DMS79 treated with DMSO at 0.1 percent for 48 hours (cell line): ENCODE results near the gene AMBRA1.
A peak's percentile ranks its signal among the peaks of the same experiment; 100 is the strongest.

Experiments
- DNase-seq: peaks from one replicate; lab custom pipeline; 2025; lab: John Stamatoyannopoulos, UW

The AMBRA1 gene

DNA sequence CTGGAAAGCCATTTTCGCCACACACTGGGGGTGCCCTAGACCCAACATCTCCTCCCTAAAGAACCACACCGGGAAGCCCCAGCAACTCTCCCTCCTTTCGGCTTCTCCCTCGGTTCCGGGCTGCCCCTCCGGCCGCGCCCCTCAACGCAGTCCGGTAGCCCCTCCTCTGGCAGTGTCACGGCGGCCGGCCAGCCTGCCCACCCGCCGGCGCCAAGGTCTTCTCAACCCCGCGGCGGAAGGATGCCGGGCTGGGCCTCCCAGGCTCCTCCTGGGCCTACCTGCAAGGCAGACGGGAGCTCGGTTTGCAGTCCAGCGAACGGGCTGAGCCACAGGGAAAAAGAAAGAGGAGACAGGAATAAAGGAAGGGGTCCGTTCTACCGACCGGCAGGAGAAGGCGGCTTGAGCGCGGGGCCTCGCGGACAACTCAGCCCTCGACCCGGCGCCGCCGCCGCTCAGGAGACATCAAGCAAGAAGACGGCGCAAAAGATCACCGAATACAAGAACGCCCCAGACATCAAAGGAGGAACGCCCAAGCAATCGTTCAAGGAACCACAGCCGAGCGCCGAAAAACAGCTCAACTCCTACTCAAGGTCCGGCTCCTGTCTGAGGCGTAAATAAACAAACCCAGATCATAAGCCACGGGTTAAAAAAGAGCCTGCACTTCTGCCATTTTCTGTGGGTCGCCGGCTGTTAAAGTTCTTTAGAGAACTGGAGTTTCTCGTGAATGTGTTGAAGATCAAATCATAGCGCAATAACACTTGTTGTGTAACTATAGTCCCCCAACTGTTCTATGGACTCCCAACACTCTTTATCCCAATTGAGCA is at the start of gene AMBRA1:
Gene AMBRA1, minus strand, starts transcription at position 474 of the 824 bp plus-strand sequence. CDS start 45,643 bp downstream, outside the sequence.
- DNase-seq: peak; percentile 91

GRCh38 chr11:46643531-46643930 is 49.7 kb upstream of the AMBRA1 start:
- DNase-seq: no peak

GRCh38 chr11:46642627-46643335 is 49.0 kb upstream of the AMBRA1 start:
- no peak for DNase-seq

DNA sequence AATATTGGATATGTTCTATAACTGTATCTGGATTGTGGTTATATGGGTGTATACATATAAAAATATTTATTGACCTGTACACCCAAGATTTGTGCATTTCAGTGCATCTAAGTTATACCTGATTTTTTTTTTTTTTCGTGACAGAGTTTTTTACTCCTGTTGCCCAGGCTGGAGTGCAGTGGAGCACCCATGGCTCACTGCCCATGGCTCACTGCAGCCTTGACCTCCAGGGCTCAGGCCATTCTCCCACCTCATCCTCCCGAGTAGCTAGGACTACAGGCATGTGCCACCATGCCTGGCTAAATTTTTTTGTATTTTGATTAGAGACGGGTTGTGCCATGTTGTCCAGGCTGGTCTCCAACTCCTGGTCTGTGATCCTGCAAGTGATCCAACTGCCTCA is 47.8 kb upstream of the AMBRA1 start:
- DNase-seq: no peak

DNA sequence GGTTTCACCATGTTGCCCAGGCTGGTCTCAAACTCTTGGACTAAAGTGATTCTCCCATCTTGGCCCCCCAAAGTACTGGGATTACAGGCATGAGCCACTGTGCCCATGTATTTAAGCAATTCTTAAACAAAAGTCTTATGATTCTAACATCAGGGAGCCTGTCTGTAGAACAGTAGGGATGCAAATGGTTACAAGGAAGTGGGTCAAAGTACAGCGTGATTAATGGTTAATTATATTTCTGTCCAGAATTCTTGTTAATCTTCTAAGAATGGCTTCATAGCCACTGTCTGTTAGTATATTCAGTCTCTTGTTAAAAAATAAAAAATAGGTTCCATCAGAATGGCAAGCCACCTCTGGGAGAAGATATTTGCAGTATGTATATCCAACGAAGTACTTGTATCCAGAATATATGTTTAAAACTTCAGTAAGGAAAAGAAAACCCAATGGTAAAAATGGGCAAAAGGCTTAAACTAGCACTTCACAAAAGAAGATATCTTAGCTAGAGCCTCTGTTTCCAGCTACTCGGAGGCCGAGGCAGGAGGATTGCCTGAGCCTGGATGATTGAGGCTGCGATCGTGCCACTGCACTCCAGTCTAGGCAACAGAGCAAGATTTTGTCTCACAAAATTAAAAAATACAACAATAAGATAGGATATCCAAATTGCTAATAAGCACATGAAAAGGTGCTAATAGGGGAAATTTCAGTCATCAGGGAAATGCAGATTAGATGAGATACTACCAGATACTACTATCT is 46.4 kb upstream of the AMBRA1 start:
- DNase-seq: no peak

DNA sequence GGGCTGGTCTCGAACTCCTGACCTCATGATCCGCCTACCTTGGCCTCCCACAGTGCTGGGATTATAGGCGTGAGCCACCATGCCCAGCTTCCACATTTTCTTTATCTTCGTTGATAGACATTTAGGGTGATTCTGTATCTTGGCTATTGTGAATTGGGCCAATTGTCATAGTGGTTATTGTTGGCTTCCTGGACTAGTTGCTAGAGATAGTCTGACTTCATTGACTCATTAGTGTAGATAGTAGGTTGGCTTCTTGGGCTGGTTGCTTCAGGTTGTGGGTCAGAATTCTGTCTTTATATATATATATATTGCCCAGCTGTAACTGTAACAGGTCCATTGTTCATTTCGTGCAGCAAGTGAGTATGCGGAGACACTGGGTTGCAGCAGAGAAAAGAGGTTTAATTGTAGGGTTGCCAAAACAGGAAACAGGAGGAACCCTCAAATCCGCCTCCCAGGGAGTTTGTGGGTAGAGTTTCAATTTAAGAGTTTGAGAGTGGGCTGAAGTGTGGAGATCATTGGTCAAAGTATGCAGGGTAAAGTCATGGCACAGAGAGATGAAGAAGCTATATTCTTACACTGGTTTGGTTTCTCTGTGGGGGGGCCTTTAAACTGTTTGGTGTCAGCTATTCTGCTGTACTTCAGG is 45.5 kb upstream of the AMBRA1 start:
- DNase-seq: no peak

GRCh38 chr11:46637546-46637945 is 43.7 kb upstream of the AMBRA1 start:
- no peak for DNase-seq

DNA sequence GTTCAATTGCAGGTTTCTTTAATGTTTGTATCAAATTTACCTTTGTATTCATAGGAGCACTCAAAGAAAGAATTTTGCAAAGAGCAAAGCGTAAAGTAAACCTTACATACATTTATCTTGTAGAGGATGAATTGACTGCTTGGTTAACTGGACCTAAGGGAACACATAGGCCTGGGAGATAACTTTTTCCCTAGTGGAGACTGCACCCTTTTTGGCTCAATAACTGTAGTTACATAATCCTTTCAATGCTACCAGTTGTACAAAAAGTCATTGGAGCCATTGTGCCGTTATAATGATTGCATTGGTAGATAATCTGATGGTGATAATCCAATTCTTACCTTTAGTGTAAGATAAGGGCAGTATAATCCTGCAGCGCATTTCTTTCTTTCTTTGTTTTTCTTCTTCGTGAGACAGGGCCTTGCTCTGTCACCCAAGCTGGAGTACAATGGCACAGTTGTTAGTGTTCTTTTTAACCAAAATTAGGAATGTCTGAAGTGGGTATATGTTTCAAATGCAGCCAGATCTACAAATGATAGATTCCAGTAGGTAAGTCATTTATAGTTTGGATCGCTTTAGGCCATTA is 41.8 kb upstream of the AMBRA1 start:
- DNase-seq: no peak

GRCh38 chr11:46633291-46634217 is 39.7 kb upstream of the AMBRA1 start:
- no peak for DNase-seq

DNA sequence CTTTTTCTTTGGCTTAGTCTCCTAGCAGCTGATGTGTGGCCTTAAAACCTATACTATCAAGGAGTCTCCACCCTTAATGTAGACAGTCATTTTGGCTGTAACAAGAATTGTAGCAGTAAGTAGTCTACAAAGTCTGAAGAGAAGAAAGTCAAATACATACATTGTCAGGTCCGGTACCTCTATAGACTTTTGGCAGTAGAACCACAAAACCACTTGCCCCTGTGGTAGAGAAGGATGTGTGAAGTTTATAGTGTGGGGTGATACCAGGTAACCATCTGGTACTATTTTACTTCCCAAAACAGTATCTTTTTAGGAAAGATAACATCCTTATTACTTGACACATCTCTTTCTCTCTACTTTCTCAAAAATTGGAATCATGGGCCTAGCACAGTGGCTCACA is 38.7 kb upstream of the AMBRA1 start:
- DNase-seq: no peak

- no peak for DNase-seq
Measured at GRCh38 chr11:46631676-46632075, 37.9 kb upstream of the AMBRA1 start.

GRCh38 chr11:46630237-46630636 is 36.4 kb upstream of the AMBRA1 start:
- no peak for DNase-seq

GRCh38 chr11:46628961-46629360 is 35.1 kb upstream of the AMBRA1 start:
- no peak for DNase-seq

DNA sequence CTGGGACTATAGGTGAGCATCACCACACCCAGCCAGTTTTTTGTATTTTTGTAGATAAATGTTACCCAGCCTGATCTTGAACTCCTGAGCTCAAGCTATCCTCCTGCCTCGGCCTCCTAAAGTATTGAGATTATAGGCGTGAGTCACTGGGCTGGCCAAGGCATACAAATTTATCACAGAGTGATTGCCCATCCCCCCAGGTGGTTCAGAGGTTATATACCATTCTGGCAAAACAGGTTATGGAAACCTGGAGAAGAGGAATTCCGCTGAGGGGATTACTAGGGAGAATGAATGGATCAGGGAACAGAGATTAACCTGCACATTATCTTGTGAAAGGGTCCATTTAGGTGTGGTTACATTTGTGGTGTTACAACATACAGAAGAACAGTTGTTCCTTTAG is 31.6 kb upstream of the AMBRA1 start:
- no peak for DNase-seq

- no peak for DNase-seq
Measured at GRCh38 chr11:46618837-46619236, 25.0 kb upstream of the AMBRA1 start.

GRCh38 chr11:46617972-46618314 is 24.1 kb upstream of the AMBRA1 start:
- DNase-seq: no peak

DNA sequence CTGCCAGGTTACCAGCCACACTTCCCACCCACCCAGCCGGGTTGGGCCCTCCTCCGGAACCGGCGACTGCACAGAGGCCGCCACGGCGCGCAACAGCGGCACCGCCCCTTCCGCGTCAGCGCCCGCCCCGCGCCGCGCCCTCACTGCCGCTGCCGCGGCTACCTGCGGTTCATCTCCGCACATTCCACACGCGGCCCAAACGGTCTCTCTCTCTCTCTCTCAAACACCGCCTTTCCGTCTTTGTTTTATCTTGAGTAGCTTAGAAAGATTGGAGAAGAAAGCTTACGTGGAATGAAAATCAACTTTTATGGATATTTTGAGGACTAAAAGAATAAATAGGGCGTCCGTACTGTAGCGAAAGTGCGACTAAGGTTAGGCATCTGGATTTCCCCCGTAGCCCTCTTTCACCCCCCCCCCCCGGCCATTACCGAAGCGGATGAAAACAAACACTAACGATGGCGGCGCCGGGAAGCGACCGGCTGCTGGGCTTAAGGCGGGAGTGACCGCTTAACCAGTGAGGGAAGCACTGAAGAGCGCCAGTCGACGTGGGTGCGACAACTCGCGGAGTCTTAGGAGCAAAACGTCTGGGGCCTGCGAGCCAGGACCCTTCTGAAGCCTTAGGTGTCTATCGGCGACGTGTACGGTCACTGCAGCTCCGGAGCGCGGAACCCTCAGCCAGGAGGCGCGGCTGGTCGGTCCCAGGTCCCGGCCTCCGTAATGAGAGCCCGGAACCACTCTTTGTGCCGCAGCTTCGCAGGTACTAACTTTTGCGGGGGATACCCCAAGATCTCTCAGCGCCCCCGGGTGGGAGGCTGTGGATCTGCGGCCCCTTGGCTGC is 23.5 kb upstream of the AMBRA1 start, which contains the start of the genes ATG13 and HARBI1:
Gene ATG13, plus strand, starts transcription at position 420 of the 838 bp plus-strand sequence. CDS start 26,739 bp downstream, outside the sequence.
Gene HARBI1, minus strand, starts transcription at position 94 of the 838 bp plus-strand sequence. CDS start 990 bp downstream, outside the sequence.
- DNase-seq: peak; percentile 90

DNA sequence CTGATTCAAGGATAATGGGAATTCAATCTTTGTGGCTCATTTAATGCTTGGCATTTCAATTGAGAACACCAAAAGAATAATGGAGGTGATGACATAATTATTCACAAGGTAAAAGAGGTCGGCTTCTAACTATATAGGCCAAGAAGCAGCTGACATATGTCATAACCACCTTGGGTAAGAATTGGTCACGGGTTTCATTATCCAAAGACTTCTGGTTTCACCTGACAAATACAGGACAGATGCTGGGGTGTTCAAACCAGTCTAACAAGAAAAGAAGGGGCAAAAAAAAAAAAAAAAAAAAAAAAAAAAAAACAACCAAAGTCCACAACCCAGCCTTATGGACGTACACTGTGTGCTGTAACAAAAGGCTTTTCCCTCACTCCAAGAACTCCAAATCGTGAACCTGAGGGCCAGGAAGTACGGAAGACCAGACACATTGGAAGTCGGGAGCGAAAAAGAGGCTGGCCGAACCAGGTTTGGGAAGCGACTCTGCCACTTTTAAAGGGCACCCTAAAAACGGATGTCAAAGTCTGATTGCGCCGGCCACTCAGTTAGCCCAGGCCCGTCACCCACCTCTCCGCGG is 22.8 kb upstream of the AMBRA1 start:
- peak; percentile 51 for DNase-seq

GRCh38 chr11:46615756-46616155 is 21.9 kb upstream of the AMBRA1 start:
- no peak for DNase-seq
